ENCODE results near the gene MYRF.

MYRF gene

DNA sequence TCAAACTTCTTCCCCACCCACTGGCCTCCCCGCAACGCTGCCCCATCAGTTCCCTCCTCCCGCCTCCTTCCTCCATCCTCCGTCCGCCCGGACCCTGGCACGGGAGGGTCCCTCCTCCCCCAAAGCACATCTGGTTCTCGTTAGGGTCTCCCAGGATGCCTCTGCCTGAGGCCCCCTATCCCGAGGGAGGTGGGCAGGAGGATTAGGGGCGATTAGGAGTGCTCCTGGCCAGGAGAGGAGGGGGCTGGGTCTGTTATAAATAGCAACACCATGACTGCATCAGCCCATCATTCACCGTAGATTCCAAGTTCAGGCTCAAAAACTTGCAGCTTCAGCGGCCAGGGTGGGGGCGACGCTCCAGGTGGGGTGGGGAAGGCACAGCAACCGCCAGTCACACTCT, 10.4 kb downstream of the MYRF start:
- intact Hi-C loops (cut with DNase I; ENCODE audit: low total_unique reads), result no loop called here
- Histone ChIP-seq H3K4me3 (no peak overlapping the region), H3K27me3 (peaks cover 0 to 48% of the 10 kb centered on the region in 2 donors), H3K4me1 (no peaks in the 10 kb centered on the region), H3K36me3 (no peaks in the 10 kb centered on the region), H3K27ac (no peak overlapping the region), H3K9me3 (no peaks in the 10 kb centered on the region)
- TF ChIP-seq, protein P1, sequence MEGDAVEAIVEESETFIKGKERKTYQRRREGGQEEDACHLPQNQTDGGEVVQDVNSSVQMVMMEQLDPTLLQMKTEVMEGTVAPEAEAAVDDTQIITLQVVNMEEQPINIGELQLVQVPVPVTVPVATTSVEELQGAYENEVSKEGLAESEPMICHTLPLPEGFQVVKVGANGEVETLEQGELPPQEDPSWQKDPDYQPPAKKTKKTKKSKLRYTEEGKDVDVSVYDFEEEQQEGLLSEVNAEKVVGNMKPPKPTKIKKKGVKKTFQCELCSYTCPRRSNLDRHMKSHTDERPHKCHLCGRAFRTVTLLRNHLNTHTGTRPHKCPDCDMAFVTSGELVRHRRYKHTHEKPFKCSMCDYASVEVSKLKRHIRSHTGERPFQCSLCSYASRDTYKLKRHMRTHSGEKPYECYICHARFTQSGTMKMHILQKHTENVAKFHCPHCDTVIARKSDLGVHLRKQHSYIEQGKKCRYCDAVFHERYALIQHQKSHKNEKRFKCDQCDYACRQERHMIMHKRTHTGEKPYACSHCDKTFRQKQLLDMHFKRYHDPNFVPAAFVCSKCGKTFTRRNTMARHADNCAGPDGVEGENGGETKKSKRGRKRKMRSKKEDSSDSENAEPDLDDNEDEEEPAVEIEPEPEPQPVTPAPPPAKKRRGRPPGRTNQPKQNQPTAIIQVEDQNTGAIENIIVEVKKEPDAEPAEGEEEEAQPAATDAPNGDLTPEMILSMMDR (IDR thresholded peaks at IDR 0.05), result no peak
- DNase-seq, result no peak

DNA sequence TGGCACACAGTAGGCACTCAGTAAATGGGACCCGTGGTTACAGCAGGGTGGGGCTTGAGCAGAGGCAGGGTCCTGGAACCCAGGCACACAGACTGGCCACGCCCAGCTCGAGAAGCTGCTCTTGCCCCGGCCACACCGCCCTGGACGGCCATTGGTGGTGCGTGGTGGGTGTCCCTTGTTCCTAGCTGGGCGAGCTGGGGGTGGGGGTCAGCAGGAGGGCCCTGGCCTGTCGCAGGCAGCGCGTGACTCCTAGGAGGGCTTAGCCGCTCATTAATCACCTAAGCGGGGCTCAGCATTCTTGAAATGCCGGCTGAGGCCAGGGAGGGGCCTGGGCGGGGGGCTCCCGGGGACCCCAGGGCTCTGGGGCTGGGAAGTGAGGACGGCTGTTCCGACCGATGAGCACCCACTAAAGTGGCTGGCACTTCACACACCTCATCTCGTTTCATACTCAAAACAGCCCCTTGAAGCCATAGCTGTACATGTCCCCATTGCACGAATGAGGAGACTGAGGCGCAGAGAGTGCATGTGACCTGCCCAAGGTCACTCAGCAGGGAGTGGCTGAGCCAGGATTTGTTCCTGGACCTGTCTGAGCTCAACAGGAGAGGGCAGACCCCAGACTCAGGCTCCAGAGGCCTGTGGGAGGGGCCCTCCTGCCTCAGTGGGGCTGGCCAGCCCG, 11.6 kb downstream of the MYRF start:
- Histone ChIP-seq H3K4me1 (no peaks in the 10 kb centered on the region), H3K36me3 (no peaks in the 10 kb centered on the region)

DNA sequence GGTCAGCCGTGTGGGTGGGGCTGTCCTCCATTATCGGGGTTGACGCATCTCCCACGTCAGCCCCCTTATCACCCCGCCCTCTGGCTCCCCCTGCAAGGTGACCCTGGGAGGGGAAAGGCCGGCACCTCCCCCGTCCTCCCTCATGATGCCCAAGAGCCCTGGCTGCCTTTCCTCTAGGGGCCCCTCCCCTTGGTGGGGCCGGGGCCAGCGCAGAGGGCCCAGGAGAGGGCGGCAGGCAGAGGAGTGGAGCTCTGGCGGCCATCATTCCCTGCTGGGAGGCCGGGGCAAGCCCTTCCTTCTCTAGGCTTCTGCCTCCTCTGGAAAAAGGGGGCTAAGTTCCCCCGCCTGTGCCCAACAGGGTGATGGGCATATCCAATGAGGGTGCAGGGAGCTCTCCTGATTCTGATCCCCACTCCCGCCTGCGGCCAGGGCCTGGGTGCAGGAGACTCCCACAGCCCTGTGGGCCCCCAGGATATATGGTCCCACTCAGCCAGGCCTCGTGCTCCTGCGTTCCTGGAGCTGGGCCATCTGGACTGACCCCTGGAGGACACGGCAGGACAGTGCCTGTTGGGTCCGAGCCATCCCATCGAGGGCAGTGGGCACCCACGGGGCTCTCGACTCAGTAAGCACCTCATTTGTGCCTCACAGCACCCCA, 12.3 kb downstream of the MYRF start:
- DNase-seq, result no peak
- intact Hi-C loops (cut with DNase I; ENCODE audit: low total_unique reads), result no loop called here
- TF ChIP-seq, protein P1 (IDR thresholded peaks at IDR 0.05), result no peak
- H3K27me3 ChIP-seq, result peaks cover 0 to 53% of the 10 kb centered on the region in 2 donors
- H3K27ac ChIP-seq, result no peak overlapping the region
- H3K36me3 ChIP-seq, result no peaks in the 10 kb centered on the region
- no peaks in the 10 kb centered on the region for H3K9me3 ChIP-seq
- H3K4me3 ChIP-seq, result no peak overlapping the region
- no peaks in the 10 kb centered on the region for H3K4me1 ChIP-seq

More for the DNA sequence above, 11.6 kb downstream of the MYRF start:
- Histone ChIP-seq H3K4me3 (no peak overlapping the region), H3K27ac (no peak overlapping the region), H3K27me3 (peaks cover 0 to 47% of the 10 kb centered on the region in 2 donors), H3K9me3 (no peaks in the 10 kb centered on the region)
- TF ChIP-seq, protein P1 (IDR thresholded peaks at IDR 0.05), result no peak
- intact Hi-C loops (cut with DNase I; ENCODE audit: low total_unique reads), result no loop called here
- no peak for DNase-seq

DNA sequence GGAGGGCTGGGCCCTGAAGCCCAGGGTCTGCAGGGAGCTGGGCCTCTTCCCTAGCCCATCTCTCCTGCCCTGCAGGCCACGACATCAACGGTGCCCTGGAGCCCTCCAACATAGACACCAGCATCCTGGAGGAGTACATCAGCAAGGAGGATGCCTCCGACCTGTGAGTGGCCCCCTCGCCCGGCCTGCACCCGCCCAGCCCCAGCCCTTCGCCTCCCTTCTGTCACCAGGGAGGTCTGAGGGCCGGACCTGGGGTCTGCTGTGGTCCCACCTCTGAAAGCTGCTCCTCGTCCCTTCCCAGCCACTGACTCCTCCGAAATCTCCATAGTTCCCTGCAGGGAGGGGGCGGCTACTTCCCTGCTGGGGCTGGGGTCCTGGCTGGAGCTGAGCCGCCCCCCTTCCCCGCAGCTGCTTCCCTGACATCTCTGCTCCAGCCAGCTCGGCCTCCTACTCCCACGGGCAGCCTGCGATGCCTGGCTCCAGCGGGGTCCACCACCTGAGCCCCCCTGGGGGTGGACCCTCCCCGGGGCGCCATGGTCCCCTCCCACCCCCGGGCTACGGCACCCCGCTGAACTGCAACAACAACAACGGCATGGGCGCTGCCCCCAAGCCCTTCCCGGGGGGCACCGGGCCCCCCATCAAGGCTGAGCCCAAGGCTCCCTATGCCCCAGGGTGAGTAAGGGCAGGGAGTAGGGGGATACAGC, 13.3 kb downstream of the MYRF start:
- Histone ChIP-seq H3K9me3 (no peaks in the 10 kb centered on the region), H3K4me3 (no peak overlapping the region), H3K27me3 (peaks cover 0 to 46% of the 10 kb centered on the region in 2 donors), H3K4me1 (no peaks in the 10 kb centered on the region), H3K36me3 (no peaks in the 10 kb centered on the region), H3K27ac (no peak overlapping the region)
- DNase-seq, result no peak
- TF ChIP-seq, protein P1 (IDR thresholded peaks at IDR 0.05), result no peak
- intact Hi-C loops (cut with DNase I; ENCODE audit: low total_unique reads), result no loop called here

DNA sequence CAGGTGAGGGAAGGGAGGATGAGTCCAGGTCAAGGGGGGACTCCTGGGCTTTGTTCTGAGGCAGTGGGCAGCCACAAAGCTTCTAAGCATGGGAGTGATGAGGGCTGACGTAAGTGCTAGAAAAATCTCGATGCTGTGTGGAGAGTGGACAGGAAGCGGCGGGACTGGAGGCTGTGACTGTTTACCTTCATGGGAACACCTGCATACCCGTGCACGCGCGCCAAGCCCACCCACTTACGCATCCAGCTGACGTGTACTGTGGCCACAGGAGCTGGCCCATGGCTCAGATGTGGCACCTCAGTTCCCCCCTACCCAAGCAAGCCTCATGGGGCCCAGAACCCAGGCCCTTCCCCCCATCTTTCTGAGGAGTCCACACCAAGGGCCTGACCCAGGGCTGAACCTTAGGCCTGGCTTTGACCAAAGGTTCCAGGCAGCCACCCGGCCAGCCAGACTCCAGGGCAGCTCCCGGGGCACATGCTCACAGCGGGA, 14.0 kb downstream of the MYRF start:
- Histone ChIP-seq H3K4me3 (no peak overlapping the region), H3K4me1 (no peaks in the 10 kb centered on the region)
- TF ChIP-seq, protein P1 (IDR thresholded peaks at IDR 0.05), result no peak

More for the DNA sequence above, 14.0 kb downstream of the MYRF start:
- intact Hi-C loops (cut with DNase I; ENCODE audit: low total_unique reads), result no loop called here
- Histone ChIP-seq H3K9me3 (no peaks in the 10 kb centered on the region), H3K27ac (no peak overlapping the region), H3K27me3 (peaks cover 0 to 40% of the 10 kb centered on the region in 2 donors), H3K36me3 (no peaks in the 10 kb centered on the region)
- DNase-seq, result no peak

Measured in tibial artery (tissue), 4 donors.